LoVo (cell line): Measurements from ENCODE around the gene AOPEP.

ENCODE experiments used
- DNase-seq: peaks from one replicate; pipeline ENCODE4 v3.0.0-alpha.2; 2016; ENCODE audit warnings: low spot score

AOPEP gene

DNA sequence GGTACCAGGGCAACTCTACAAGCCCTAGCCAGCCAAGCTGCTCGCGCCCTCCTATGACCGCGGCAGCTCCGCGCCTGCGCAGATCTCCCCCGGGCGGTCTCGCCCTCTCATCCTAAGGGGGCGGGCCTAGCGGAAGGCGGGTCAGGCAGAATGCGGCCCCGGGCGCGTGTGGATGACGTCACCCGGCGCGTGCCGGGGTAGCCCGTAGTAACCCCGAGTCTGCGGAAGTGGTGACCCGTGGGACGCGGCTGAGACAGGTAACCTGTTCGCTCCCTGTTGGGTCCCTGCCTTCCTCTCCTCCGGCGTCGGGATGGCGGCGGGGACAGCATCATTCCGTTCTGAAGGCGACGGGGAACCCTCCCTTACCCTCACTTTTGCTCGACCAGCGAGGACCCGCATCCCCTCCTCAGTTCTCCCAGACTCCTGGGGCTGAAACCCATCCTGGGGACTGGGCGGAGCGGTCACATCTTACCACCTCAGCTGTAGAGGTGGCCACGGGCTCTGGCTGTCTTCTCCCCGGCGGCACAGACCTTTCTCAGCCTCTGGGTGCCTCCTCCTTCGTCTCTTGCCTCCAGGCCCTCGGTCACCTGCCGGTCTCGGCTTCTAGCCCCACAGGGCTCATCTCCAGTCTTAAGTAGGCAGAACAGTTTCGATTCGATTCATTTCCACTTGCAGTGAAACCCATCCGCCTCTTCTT, at the start of gene AOPEP:
AOPEP (plus strand) TSS at position 205 of the 697 bp plus-strand sequence. CDS start 33,085 bp downstream, outside the sequence.
- DNase-seq: peak; percentile 98

GRCh38 chr9:94677929-94678328, 48.6 kb upstream of the AOPEP start:
- DNase-seq: no peak

DNA sequence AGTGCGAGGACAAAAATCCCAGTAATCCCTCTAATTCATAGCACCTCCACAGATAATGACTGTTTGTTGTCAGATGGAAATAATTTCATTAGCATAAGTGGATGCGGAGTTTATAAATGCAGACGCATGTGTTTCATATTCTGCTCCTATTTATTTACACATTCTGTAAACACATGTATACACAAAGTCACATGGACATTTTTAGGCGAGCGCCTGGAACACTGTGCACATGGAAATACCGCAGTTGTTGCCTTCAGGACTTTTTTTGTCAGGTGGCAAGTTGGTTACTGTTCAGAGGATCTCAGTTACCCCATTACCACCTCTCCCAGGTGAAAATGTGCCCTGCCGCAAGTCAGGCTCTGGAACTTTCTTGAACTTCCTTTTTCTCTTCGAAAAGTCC, 46.9 kb upstream of the AOPEP start:
- DNase-seq: no peak

- no peak for DNase-seq
These were observed 46.5 kb upstream of the AOPEP start for GRCh38 chr9:94680020-94680419.

DNA sequence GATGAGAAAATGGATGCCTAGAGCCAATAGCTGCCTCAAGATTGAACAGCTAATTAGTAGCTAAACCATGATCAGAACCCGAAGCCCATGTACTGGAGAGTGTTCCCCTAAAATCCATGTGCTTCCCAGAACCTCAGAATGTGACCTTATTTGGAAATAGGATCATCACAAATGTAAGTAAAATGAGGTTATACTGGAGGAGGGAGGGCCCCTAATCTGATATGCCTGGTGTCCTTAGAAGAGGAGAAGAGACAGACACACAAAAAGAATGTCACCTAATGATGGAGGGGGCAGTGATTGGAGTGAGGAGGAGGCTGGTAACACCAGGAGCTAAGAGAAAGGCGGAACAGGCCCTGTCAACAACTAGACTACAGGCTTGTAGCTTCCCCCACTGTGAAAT, 45.9 kb upstream of the AOPEP start:
- DNase-seq: no peak

DNA sequence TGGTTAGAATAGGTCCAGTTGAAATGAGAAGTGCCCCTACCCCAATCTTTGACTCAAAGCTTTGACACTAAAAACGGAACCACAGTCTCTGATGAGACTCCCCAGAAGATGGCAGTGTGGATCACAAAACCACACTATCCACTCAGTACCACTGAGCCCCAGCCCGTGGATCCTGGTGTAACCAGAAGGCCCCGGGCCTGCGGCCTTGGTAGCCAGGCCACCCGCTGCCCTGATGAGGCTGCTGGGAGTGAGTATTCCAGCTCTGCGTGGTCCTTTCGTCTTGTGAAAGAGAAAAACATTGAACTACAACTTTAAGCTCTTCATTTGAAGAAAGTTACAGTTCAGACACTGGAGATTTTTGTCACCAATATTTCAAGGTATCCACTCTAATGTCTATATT, 45.0 kb upstream of the AOPEP start:
- peak; percentile 68 for DNase-seq

GRCh38 chr9:94685359-94685758, 41.1 kb upstream of the AOPEP start:
- no peak for DNase-seq

DNA sequence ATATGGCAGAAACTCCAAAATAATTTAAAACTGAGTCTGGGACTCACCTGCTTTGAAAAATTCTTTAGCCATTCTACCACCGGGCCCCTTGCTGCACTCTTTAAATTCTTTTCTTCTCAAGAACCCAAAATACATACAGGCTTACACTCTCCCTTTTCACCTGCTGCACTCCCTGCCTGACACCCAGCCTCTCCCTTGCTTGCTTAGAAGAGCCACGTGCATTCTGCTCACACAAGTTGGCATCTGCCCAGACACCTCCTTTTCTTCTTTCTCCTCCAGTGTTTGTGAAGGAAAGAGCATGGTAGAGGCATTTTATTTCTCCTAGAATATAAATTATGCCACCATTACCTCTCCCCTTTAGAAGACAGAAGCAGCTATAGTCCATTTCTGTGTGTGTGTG, 39.0 kb upstream of the AOPEP start:
- no peak for DNase-seq

- DNase-seq: no peak
These were observed 36.2 kb upstream of the AOPEP start for GRCh38 chr9:94690344-94690743.

- peak; percentile 72 for DNase-seq
These were observed 33.9 kb upstream of the AOPEP start for GRCh38 chr9:94692601-94693000.

DNA sequence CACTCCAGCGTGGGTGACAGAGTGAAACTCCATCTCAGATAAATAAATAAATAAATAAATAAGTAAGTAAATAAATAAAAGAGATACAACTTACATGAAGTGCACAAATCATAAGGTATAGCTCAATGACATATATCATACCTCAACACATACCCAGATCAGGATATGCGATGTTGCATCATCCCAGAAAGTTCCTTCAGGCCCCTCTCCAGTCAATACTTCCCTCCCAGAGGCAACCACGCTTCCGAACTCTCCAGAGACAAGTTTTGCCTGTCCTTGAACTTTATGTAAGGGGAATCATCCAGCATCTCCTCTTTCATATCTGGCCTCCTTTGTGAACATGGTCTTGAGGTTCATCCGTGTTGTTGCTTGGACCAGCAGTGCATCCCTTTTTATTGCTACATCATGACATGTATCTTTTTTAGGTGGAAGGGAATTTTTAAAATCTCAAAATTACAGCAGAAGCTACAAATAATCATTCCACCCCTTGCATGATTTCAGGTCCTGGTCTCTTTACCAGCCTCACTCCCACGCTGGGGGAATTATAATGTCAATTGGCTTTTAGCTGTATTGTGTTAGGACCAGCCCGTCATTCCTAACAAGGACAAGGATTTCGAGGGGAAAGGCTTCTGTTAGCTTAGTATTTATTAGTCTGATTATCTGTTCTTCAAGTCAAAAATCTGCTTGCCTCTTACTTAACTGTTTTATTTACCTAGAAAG, 32.9 kb upstream of the AOPEP start:
- DNase-seq: no peak

GRCh38 chr9:94696545-94696944, 30.0 kb upstream of the AOPEP start:
- no peak for DNase-seq

DNA sequence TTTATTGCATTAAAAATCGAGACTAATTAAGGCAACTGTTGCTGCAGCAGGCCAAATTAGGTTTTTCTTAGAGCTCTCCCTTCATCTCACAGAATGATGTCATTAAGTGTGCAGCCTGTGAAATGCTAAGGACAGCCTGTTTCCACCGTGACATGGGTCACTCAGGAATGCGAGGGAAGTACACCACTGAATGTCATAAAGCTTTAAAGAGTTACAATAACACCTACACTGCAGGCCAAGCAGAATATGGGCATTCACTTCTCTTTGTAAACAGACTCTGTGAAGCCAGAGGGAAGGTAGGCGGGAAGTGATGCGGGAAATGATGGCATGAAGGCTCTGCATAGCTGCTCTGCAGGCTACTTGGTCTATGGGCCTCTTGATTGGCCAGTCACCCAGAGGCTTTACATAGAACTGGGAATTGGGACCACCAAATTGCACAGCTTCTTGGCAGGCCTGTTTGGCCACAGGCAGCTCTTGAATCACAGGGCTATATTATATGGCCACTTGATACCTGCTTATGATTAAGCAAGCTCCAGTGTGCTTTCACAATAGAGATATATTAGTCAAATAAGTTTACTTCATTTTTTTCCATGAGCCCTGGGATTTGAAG, 28.4 kb upstream of the AOPEP start:
- DNase-seq: peak; percentile 18

DNA sequence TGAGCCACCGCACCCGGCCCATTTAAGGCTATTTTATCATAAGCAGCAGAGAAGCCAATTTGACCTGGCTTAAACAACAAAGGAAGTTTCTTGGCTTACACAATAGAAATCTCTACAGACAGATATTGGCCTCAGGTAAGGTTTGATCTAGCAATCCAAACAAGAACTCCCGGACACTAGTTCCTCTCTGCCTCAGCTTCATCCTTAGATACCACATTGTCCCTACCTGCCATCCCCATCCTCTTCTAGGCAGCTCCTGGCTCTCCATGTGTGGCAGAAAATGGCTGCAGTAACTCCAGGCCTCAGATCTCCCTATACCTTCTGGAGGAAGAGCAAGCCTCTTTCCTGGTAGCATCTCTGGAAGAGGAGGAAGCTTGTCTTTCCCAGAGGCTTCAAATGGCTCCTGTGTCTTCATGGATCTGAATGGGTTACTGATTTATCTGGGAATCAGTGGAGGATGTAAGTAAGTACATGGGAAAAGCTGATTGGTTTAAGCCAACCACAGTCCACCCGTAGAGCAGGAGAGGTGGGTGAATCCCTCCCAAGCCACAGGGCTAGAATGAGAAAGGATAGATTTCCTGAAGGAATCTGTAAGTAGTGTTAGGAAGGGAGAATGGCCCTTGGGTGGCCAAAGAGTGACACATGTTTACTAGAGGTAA, 26.7 kb upstream of the AOPEP start:
- DNase-seq: no peak

DNA sequence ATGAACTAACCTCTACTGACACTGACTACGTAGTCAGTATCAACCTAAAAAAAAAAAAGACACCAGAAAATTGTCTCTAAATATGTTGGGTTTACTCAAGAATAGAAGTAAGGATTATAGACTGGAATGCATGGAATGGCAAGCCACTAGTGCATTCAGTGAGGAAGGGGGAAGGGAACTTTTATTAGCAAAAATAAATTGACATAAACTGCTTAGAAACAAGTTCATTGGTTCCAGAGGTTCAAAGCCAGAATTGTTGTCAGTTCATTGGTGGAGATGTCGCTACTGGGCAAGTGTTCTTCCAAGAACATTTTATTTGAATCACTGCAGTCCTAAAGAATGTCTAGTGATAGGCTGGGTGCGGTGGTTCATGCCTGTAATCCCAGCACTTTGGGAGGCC, 26.1 kb upstream of the AOPEP start:
- no peak for DNase-seq

- DNase-seq: no peak
These were observed 22.9 kb upstream of the AOPEP start for GRCh38 chr9:94703488-94704140.

GRCh38 chr9:94705162-94705702, 21.3 kb upstream of the AOPEP start:
- no peak for DNase-seq

DNA sequence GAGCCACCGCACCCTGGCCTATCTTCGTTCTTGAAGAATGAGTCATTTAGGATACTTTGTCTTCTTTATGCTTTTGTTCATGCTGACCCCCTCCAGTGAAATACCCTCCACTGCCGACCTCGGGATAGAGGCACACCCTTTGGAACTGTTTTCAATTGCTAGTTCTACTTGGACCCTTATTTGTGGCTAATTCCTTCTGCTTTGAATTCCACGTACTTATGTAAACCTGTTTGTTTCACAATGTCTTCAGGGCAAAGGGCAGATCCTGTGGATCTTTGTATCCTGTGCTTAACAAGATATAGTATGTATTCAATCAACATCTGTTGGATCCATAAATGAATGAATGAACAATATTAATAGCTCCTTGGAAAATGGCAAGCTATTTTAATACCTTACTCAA, 19.6 kb upstream of the AOPEP start:
- no peak for DNase-seq

DNA sequence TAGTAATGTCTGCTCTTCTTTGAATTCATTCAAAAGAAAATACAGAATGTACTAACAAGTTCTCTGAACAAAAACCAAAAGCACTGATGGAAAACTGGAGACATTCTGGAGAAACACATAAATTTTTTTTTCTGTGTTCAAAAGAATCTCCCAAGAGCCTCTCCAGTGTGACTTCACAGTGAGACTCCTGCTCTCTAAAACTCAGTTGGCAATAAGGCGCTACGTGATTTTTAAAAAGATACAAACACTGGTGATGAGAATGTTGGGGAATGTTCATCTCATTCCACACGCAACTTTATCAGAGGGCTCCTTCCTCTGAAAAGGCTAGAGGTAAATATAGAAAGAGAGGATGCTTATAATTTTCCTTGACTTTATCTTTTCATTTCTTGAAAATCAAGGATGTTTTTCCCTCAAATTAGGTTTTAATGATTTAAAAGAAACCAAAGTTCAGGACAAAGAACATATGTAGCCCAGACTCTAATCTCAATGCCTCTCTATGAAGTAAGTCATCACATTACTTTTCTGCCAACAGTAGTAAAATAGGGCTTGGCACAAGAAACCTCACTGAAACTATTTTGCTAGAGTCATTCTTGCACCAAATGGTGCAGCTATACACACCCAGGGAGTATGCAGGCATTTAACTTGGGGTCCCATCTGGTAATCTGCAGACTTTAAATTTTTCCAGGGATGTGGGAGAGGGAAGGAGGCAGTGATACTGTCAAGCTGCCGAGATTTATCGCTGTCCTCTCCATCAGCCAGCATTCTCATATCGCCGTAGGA, 12.9 kb upstream of the AOPEP start:
- DNase-seq: no peak

- no peak for DNase-seq
These were observed 12.0 kb upstream of the AOPEP start for GRCh38 chr9:94714494-94714893.

GRCh38 chr9:94717761-94718160, 8.7 kb upstream of the AOPEP start:
- no peak for DNase-seq
